ENCODE measurements around the gene IGFL2. TPM values are rescaled to one million over a fixed set of nuclear protein-coding genes. Genes with fewer than 3 reads are reported as not detected.

IGFL2 gene
- total RNA-seq, 1 donor from 2014 or later, result not detected

DNA sequence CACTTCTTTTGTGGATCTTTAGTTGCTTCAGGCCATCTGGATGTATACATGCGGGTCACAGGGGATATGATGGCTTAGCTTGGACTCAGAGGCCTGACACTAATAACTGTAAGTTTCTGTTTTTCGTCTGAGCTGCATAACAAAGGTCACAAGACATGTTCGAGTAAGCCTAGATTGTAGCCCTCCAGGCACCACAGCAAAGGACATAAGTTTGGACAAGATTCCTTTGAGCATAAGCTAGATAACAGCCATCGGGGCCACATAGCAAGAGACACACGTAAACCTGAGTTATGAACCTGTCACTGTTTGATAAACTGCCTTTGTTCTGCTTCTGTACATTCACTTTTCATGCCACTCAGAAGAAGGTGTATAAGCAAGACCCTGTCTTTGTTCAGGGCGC lies 38.2 kb upstream of the IGFL2 start:
- no peaks in the 10 kb centered on the region for H3K36me3 ChIP-seq
- intact Hi-C loops (cut with DNase I), result no loop called here
- no peaks in the 10 kb centered on the region for H3K27me3 ChIP-seq
- TF ChIP-seq, protein P1, sequence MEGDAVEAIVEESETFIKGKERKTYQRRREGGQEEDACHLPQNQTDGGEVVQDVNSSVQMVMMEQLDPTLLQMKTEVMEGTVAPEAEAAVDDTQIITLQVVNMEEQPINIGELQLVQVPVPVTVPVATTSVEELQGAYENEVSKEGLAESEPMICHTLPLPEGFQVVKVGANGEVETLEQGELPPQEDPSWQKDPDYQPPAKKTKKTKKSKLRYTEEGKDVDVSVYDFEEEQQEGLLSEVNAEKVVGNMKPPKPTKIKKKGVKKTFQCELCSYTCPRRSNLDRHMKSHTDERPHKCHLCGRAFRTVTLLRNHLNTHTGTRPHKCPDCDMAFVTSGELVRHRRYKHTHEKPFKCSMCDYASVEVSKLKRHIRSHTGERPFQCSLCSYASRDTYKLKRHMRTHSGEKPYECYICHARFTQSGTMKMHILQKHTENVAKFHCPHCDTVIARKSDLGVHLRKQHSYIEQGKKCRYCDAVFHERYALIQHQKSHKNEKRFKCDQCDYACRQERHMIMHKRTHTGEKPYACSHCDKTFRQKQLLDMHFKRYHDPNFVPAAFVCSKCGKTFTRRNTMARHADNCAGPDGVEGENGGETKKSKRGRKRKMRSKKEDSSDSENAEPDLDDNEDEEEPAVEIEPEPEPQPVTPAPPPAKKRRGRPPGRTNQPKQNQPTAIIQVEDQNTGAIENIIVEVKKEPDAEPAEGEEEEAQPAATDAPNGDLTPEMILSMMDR (IDR thresholded peaks at IDR 0.05), result no peak
- TF ChIP-seq POLR2AphosphoS5 (IDR thresholded peaks at IDR 0.05; ENCODE audit: insufficient read depth in 1 of 2, low read depth in 1 of 2) (no peak), POLR2A (IDR thresholded peaks at IDR 0.05) (no peak)
- DNase-seq (ENCODE audit: extremely low spot score in 2 of 2), result no peak
- no peak overlapping the region for H3K4me3 ChIP-seq
- no peaks in the 10 kb centered on the region for H3K4me1 ChIP-seq
- H3K9me3 ChIP-seq, result no peaks in the 10 kb centered on the region
- H3K27ac ChIP-seq, result no peak overlapping the region

DNA sequence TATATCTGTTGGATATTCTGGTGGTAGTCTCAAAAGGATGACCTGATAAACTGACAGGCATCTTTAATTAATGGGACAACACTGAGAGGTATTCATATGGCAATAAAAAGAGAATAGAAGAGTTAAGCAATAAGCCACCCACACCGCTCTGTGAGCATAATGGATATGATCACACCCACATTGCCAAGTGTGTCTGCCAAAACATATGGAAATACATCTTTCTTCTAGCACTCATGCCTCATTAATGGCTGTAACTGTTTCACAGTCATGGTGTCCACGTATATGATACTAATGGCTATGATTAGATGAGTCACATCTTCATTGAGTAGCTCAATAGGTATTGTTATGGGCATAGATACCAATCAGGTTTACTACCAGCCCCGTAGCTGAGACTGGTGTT lies 36.7 kb upstream of the IGFL2 start:
- Histone ChIP-seq H3K36me3 (no peaks in the 10 kb centered on the region), H3K4me3 (no peak overlapping the region), H3K9me3 (no peaks in the 10 kb centered on the region), H3K4me1 (no peaks in the 10 kb centered on the region), H3K27me3 (no peaks in the 10 kb centered on the region), H3K27ac (no peak overlapping the region)
- intact Hi-C loops (cut with DNase I), result no loop called here
- TF ChIP-seq, protein P1 (IDR thresholded peaks at IDR 0.05), result no peak
- no peak for TF ChIP-seq POLR2A (IDR thresholded peaks at IDR 0.05)
- TF ChIP-seq POLR2AphosphoS5 (IDR thresholded peaks at IDR 0.05; ENCODE audit: insufficient read depth in 1 of 2, low read depth in 1 of 2), result no peak
- DNase-seq (ENCODE audit: extremely low spot score in 2 of 2), result no peak

DNA sequence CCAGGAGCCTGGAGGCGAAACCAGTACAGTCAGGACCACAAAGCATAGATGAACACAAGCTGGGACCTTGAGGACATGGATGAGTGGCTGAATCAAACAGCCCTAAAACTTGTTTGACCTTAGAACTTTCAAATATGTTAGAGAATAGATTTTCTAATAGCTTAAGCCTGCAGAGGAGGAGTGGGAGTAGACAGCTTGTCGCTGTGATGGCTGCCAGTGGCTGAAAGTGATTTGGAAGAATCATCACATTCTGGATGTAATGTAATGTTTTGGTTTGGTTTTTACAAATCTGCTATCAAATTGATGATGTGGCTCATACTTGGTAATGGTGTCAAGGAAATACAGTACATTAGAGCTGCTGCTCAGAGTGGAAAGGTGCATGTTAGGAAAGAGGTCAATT lies 35.5 kb upstream of the IGFL2 start:
- no peak overlapping the region for H3K27ac ChIP-seq
- H3K9me3 ChIP-seq, result no peaks in the 10 kb centered on the region
- no peaks in the 10 kb centered on the region for H3K4me1 ChIP-seq
- intact Hi-C loops (cut with DNase I), result no loop called here
- H3K4me3 ChIP-seq, result no peak overlapping the region
- no peaks in the 10 kb centered on the region for H3K27me3 ChIP-seq
- TF ChIP-seq, protein P1 (IDR thresholded peaks at IDR 0.05), result no peak
- TF ChIP-seq POLR2A (IDR thresholded peaks at IDR 0.05), result no peak
- TF ChIP-seq POLR2AphosphoS5 (IDR thresholded peaks at IDR 0.05; ENCODE audit: insufficient read depth in 1 of 2, low read depth in 1 of 2), result no peak
- no peaks in the 10 kb centered on the region for H3K36me3 ChIP-seq
- no peak for DNase-seq (ENCODE audit: extremely low spot score in 2 of 2)

DNA sequence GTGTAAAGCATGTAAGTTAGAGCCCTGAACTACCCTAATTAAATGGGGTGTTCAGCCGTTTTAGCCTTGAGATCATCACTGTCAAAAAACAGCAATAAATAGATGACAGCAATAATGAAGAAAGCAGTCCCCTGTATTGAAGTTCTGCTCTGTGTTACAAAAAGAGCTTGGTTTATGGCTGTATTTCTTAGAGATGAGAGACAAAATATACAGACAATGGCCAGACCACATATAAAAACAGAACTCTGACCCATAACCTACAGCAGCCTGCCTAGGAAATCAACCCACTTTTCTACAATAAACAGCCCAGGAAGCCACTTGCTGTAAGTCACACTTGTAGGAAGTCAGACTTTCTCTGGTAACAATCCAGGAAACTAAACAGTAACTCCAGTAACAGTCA lies 34.3 kb upstream of the IGFL2 start:
- Histone ChIP-seq H3K9me3 (no peaks in the 10 kb centered on the region), H3K36me3 (no peaks in the 10 kb centered on the region), H3K4me3 (no peak overlapping the region), H3K27me3 (no peaks in the 10 kb centered on the region), H3K27ac (no peak overlapping the region), H3K4me1 (no peaks in the 10 kb centered on the region)
- TF ChIP-seq, protein P1 (IDR thresholded peaks at IDR 0.05), result no peak
- intact Hi-C loops (cut with DNase I), result no loop called here
- DNase-seq (ENCODE audit: extremely low spot score in 2 of 2), result no peak

DNA sequence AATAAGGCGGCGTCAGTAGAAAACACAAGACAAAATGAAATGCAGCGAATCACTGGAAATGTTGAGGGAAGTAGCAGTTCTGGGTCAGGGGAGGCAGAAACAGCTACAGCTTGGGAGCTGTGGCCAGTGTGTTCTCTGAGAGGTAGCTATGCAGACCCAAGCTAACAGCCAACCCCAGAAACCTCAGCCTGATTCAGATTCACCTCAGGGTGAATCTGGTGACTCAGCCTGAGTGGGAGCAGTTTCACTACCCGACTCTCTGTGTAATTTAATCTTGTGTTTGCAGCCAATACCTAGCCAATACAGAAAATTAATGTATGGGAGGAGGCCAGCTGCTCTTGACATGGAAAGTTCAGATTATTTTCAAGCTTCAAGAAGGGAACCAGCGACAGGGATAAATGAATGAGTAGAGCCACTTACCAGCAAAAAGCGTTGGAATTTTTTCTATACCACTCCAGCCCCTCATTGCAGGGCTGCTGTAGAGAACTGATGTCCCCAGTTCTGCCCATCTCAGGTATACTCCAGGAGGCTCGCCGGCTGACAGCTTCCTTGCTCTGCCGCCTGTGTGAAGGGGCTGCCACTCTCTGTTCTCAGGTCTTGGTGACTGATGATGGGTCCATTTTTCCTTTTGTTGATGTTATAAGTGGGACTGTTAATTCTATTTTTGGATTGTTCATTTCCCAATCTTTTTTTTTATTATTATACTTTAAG lies 32.5 kb upstream of the IGFL2 start:
- H3K27me3 ChIP-seq, result no peaks in the 10 kb centered on the region
- H3K9me3 ChIP-seq, result no peaks in the 10 kb centered on the region
- TF ChIP-seq POLR2AphosphoS5 (IDR thresholded peaks at IDR 0.05; ENCODE audit: insufficient read depth in 1 of 2, low read depth in 1 of 2), result no peak
- TF ChIP-seq, protein P1 (IDR thresholded peaks at IDR 0.05), result no peak
- no peak for TF ChIP-seq POLR2A (IDR thresholded peaks at IDR 0.05)
- H3K4me3 ChIP-seq, result no peak overlapping the region
- H3K4me1 ChIP-seq, result no peaks in the 10 kb centered on the region
- intact Hi-C loops (cut with DNase I), result no loop called here
- H3K36me3 ChIP-seq, result no peaks in the 10 kb centered on the region
- no peak for DNase-seq (ENCODE audit: extremely low spot score in 2 of 2)
- no peak overlapping the region for H3K27ac ChIP-seq

Data from vagina (tissue), 2 donors.